Ishikawa (cell line): ENCODE measurements around the gene RIN3.

Source experiments
- CEBPB ChIP-seq: IDR thresholded peaks from 2 replicates; pipeline ENCODE4 v1.6.1; 2012
- EP300 ChIP-seq: IDR thresholded peaks from 2 replicates; pipeline ENCODE4 v1.6.1; 2012; ENCODE audit warnings: borderline replicate concordance
- MAX ChIP-seq: IDR thresholded peaks from 2 replicates; pipeline ENCODE4 v1.6.1; 2012
- TAF1 ChIP-seq: IDR thresholded peaks from 2 replicates; pipeline ENCODE4 v1.6.1; 2012; ENCODE audit warnings: low read depth, mild to moderate bottlenecking
- TCF12 ChIP-seq: IDR thresholded peaks from 2 replicates; pipeline ENCODE4 v1.6.1; 2012; ENCODE audit warnings: low read depth
- TEAD4 ChIP-seq: IDR thresholded peaks from 2 replicates; pipeline ENCODE4 v1.6.1; 2012
- USF1 ChIP-seq: IDR thresholded peaks from 2 replicates; pipeline ENCODE4 v1.6.1; 2012
- ZBTB7A ChIP-seq: IDR thresholded peaks from 2 replicates; pipeline ENCODE4 v1.6.1; 2012; ENCODE audit warnings: low read depth

- no peak for TF ChIP-seq MAX
- no peak for TF ChIP-seq TAF1
- TF ChIP-seq ZBTB7A = no peak
- no peak for TF ChIP-seq CEBPB
- no peak for TF ChIP-seq TEAD4
- TF ChIP-seq EP300 = no peak
- TF ChIP-seq USF1 = no peak
- no peak for TF ChIP-seq TCF12
These were observed 172.9 kb downstream of the RIN3 start for GRCh38 chr14:92686411-92686899.
